ENCODE results near the gene ZNF605.

ZNF605 gene

GRCh38 chr12:132952371-132953162, 3.5 kb downstream of the ZNF605 start:
- no peak for DNase-seq (ENCODE audit: low spot score)
- Histone ChIP-seq H3K4me3 (no peak overlapping the region), H3K27ac (no peak overlapping the region)
- TF ChIP-seq CTCF (IDR thresholded peaks at IDR 0.05), result no peak

GRCh38 chr12:132951649-132952048, 4.5 kb downstream of the ZNF605 start:
- TF ChIP-seq CTCF (IDR thresholded peaks at IDR 0.05), result no peak
- peak overlapping the region; percentile 1 for H3K4me3 ChIP-seq
- DNase-seq (ENCODE audit: low spot score), result no peak
- no peak overlapping the region for H3K27ac ChIP-seq

GRCh38 chr12:132950844-132951535, 5.1 kb downstream of the ZNF605 start:
- H3K27ac ChIP-seq, result no peak overlapping the region
- DNase-seq (ENCODE audit: low spot score), result no peak
- TF ChIP-seq CTCF (IDR thresholded peaks at IDR 0.05), result no peak
- H3K4me3 ChIP-seq, result peak overlapping the region; percentile 1

- no peak overlapping the region for H3K4me3 ChIP-seq
- no peak for DNase-seq (ENCODE audit: low spot score)
- no peak for TF ChIP-seq CTCF (IDR thresholded peaks at IDR 0.05)
Observed at GRCh38 chr12:132949936-132950837, 5.9 kb downstream of the ZNF605 start.

DNA sequence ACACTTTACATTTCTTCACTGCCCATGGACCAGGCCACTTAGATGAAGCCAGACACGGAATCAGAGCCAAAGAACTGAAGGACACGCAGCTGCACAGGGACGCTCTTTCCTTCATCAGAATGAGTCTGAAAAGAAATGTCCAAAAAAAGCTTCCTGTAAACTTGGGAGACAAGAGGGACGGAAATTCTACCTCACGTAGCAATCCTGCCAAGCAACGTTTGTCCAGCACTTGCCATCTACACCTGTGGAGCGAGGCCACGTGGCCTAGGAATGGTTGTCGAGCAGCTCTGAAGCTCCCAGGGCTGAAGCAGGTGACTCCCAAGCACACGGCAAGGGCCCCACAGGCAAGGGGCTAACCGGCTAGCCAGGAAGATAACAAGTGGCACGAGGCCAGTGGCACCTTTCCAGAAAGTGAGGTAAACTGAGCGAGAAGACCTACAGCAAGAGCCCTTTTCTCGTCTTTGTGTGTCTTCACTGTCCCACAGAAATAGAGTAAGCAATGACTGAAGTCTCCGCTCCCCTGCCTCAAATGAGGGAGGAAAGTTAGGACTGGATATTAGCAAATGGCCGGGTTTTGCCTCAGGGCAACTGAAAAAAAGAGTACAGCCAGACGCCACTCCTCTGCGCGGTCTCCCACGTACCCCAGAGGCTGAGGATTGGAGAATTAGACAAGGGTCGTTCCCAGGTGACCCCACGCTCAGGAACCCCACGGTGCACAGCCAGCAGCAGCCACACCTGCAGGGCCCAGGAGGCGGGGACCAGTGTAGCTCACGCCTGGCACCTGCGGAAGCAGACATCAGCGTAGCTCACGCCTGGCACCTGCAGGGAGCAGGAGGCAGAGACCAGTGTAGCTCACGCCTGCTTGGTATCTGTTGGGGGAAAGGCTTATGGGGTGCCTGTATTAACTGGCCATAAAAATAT, 7.7 kb downstream of the ZNF605 start:
- Histone ChIP-seq H3K4me3 (peak overlapping the region; percentile 17), H3K27ac (no peak overlapping the region)
- DNase-seq (ENCODE audit: low spot score), result no peak
- TF ChIP-seq CTCF (IDR thresholded peaks at IDR 0.05), result no peak

More at GRCh38 chr12:132949936-132950837, 5.9 kb downstream of the ZNF605 start:
- H3K27ac ChIP-seq, result no peak overlapping the region

GRCh38 chr12:132946246-132946820, 9.8 kb downstream of the ZNF605 start:
- Histone ChIP-seq H3K4me3 (peak overlapping the region; percentile 12), H3K27ac (no peak overlapping the region)
- no peak for DNase-seq (ENCODE audit: low spot score)
- TF ChIP-seq CTCF (IDR thresholded peaks at IDR 0.05), result no peak

Data from coronary artery (tissue), 2 donors.